K562 (cell line): ENCODE measurements around the gene DAPK1.

ENCODE experiments used
- E2F3 ChIP-seq: fragments of 250-450 bp; sonication (Bioruptor Pico); IDR thresholded peaks from 2 replicates; pipeline ENCODE4 v1.4.0; 2020; ENCODE audit warnings: mild to moderate bottlenecking
- FOS ChIP-seq: IDR thresholded peaks from 3 replicates; pipeline ENCODE4 v1.6.1; 2011; ENCODE audit not compliant: insufficient read length; ENCODE audit errors: extremely low read depth
- HMG20A ChIP-seq: fragments of 450-650 bp; formaldehyde crosslinking; conservative IDR thresholded peaks from 2 replicates; pipeline ENCODE4 v1.4.0; 2020; ENCODE audit warnings: mild to moderate bottlenecking, mixed read lengths
- POLR2A ChIP-seq: fragments of 450-650 bp; conservative IDR thresholded peaks from 2 replicates; pipeline ENCODE4 v1.6.1; 2016
- POLR2AphosphoS5 ChIP-seq: IDR thresholded peaks from 2 replicates; pipeline ENCODE4 v1.6.1; 2011; ENCODE audit warnings: mild to moderate bottlenecking, low read depth, low read length, moderate library complexity; ENCODE audit not compliant: control insufficient read depth, insufficient read depth
- PREB ChIP-seq: sonication (generic); formaldehyde crosslinking; IDR thresholded peaks from 2 replicates; pipeline ENCODE4 v1.8.1; 2023; ENCODE audit warnings: mild to moderate bottlenecking, missing genetic modification reagents
- PTBP1 ChIP-seq: fragments of 200-400 bp; formaldehyde crosslinking; IDR thresholded peaks from 2 replicates; pipeline ENCODE4 v1.6.1; 2017; ENCODE audit warnings: low read depth, low read length
- TF ChIP-seq, protein P1 (sequence below): IDR thresholded peaks from 2 replicates; pipeline ENCODE4 v1.6.1; 2014; ENCODE audit warnings: antibody characterized with exemption
- TF ChIP-seq, protein P2 (sequence below): fragments of 200-800 bp; sonication (Bioruptor generic); IDR thresholded peaks from 2 replicates; pipeline ENCODE4 v1.6.1; 2017; ENCODE audit warnings: missing genetic modification characterization, missing compliant biosample characterization

DNA sequence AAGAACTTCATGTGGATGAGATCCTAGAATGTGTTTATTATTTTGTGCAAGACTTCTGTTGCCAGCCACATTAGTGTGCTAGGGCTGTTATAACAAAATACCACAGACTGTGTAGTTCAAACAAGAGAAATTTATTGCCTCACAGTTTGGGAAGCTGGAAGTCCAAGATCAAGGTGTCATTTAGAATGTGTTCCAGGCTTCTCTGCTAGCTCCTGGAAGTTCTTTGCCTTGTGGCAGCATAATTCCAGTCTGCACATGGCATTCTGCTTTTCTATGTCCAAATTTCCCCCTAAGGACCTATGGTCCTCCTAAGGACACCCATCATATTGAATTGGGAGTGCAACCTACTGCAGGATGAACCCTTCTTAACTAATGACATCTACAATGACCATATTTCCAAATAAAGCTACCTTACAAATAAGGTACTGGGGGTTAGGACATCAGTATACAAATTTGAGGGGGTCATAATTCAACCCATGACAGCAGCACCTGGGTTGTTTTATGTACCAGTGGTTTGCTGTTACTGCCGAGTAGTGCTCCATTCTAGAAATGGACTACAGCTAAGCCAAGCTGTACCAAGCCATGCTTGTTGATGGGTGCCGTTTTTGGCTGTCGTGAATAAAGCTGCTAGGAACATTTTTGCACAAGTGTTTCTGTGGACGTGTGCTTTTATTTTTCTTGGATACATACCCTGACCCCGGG lies 52.7 kb downstream of the DAPK1 start:
- TF ChIP-seq HMG20A (no peak), PREB (CRISPR knock-in tag) (no peak), FOS (no peak), E2F3 (CRISPR knock-in tag) (no peak), POLR2A (no peak), PTBP1 (no peak), POLR2AphosphoS5 (no peak)
- TF ChIP-seq, protein P1, sequence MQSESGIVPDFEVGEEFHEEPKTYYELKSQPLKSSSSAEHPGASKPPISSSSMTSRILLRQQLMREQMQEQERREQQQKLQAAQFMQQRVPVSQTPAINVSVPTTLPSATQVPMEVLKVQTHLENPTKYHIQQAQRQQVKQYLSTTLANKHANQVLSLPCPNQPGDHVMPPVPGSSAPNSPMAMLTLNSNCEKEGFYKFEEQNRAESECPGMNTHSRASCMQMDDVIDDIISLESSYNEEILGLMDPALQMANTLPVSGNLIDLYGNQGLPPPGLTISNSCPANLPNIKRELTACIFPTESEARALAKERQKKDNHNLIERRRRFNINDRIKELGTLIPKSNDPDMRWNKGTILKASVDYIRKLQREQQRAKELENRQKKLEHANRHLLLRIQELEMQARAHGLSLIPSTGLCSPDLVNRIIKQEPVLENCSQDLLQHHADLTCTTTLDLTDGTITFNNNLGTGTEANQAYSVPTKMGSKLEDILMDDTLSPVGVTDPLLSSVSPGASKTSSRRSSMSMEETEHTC: no peak
- TF ChIP-seq, protein P2, sequence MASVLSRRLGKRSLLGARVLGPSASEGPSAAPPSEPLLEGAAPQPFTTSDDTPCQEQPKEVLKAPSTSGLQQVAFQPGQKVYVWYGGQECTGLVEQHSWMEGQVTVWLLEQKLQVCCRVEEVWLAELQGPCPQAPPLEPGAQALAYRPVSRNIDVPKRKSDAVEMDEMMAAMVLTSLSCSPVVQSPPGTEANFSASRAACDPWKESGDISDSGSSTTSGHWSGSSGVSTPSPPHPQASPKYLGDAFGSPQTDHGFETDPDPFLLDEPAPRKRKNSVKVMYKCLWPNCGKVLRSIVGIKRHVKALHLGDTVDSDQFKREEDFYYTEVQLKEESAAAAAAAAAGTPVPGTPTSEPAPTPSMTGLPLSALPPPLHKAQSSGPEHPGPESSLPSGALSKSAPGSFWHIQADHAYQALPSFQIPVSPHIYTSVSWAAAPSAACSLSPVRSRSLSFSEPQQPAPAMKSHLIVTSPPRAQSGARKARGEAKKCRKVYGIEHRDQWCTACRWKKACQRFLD (CRISPR knock-in tag): no peak
